H1 (cell line): ENCODE measurements around the gene KLHL26. TPM values are rescaled to one million over a fixed set of nuclear protein-coding genes. Genes with fewer than 3 reads are reported as not detected.

Experiments used
- CREB1 ChIP-seq: IDR thresholded peaks from 2 replicates; pipeline ENCODE4 v1.6.1; 2012; ENCODE audit warnings: inconsistent platforms
- KDM5A ChIP-seq: fragments of 200-600 bp; IDR thresholded peaks from 2 replicates; pipeline ENCODE4 v1.7.1; 2012; ENCODE audit warnings: mild to moderate bottlenecking, low read length, inconsistent platforms, mixed read lengths
- MAFK ChIP-seq: IDR thresholded peaks from 2 replicates; pipeline ENCODE4 v1.6.1; 2012; ENCODE audit warnings: low read depth, mild to moderate bottlenecking, improper control_type of control experiment, low read length
- NANOG ChIP-seq: IDR thresholded peaks from 2 replicates; pipeline ENCODE4 v1.6.1; 2011; ENCODE audit warnings: low read length, low read depth, mild to moderate bottlenecking, inconsistent platforms; ENCODE audit not compliant: insufficient read depth, poor library complexity, severe bottlenecking
- NRF1 ChIP-seq: IDR thresholded peaks from 2 replicates; pipeline ENCODE4 v1.6.1; 2011; ENCODE audit warnings: mild to moderate bottlenecking, low read depth, low read length, improper control_type of control experiment
- SAP30 ChIP-seq: fragments of 300-600 bp; sonication (generic); IDR thresholded peaks from 2 replicates; pipeline ENCODE4 v1.7.1; 2012; ENCODE audit warnings: low read length, moderate library complexity, mild to moderate bottlenecking, inconsistent platforms; ENCODE audit not compliant: insufficient read depth, insufficient replicate concordance
- SP2 ChIP-seq: IDR thresholded peaks from 2 replicates; pipeline ENCODE4 v1.6.1; 2012; ENCODE audit warnings: mild to moderate bottlenecking, low read length, inconsistent platforms
- SRF ChIP-seq: IDR thresholded peaks from 2 replicates; pipeline ENCODE4 v1.6.1; 2011; ENCODE audit warnings: mild to moderate bottlenecking, low read depth, low read length, moderate library complexity
- TAF7 ChIP-seq: optimal IDR thresholded peaks from 2 replicates; pipeline ENCODE3; 2011; ENCODE audit warnings: low read depth, mild to moderate bottlenecking, inconsistent platforms, low read length, moderate library complexity, borderline replicate concordance
- polyA plus RNA-seq, 7 experiments: library from polyadenylated mRNA; depleted of rRNA in 3 of 7; stranded (reverse) in 5 of 7; unstranded in 2 of 7; fragments of >200 nt in 5 of 7; fragments of 200-250 nt in 2 of 7; gene quantifications; 1 replicate in 5 of 7; 2 replicates in 1 of 7; 4 replicates in 1 of 7; pipeline versions ENCODE4 v1.2.1 to v1.2.3, GENCODE V29; 2011 to 2013; ENCODE audit warnings: missing spikeins in 2 of 7, mixed read lengths in 2 of 7
- total RNA-seq: library from RNA; stranded (reverse); fragmentation: NEBNext Ultra II Directional; extraction: Animal tissue kit (Norgen Biotek cat#: 25700); gene quantifications from 2 replicates; pipeline ENCODE4 v1.2.1, GENCODE V29; 2021
- TF ChIP-seq, protein P1 (sequence below): fragments of 300-600 bp; sonication (generic); IDR thresholded peaks from 2 replicates; pipeline ENCODE4 v1.7.1; 2012; ENCODE audit warnings: low read length, moderate library complexity, mild to moderate bottlenecking, inconsistent platforms; ENCODE audit not compliant: insufficient replicate concordance
- TF ChIP-seq, protein P2 (sequence below): IDR thresholded peaks from 2 replicates; pipeline ENCODE4 v1.6.1; 2012; ENCODE audit warnings: inconsistent platforms

KLHL26 gene
- total and polyA plus RNA-seq, 2 of the 8 experiments (the other 6 are each of a cell fraction or from before 2014, with no cell fraction given), result 2.2 to 8.8 TPM

DNA sequence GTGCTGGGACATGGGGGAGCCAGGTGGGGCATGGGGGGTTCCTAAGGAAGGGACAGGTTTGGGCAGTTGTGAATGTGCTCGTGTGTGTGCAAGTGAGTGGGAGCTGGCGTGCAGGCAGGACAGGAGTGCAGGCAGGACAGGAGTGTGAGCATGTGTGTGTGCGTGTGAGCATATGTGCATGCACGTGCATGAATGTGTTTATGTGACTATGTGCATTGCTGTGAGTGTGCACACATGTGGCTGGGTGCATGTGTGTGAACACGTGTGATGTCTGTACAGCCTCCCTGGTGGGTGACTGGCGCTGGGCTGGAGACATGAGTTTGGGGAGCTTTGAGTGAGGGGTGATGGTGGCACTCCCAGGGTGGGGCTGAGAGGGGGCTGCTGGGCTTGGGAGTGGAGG is 80.0 kb downstream of the KLHL26 start (continued):
- TF ChIP-seq, protein P1, sequence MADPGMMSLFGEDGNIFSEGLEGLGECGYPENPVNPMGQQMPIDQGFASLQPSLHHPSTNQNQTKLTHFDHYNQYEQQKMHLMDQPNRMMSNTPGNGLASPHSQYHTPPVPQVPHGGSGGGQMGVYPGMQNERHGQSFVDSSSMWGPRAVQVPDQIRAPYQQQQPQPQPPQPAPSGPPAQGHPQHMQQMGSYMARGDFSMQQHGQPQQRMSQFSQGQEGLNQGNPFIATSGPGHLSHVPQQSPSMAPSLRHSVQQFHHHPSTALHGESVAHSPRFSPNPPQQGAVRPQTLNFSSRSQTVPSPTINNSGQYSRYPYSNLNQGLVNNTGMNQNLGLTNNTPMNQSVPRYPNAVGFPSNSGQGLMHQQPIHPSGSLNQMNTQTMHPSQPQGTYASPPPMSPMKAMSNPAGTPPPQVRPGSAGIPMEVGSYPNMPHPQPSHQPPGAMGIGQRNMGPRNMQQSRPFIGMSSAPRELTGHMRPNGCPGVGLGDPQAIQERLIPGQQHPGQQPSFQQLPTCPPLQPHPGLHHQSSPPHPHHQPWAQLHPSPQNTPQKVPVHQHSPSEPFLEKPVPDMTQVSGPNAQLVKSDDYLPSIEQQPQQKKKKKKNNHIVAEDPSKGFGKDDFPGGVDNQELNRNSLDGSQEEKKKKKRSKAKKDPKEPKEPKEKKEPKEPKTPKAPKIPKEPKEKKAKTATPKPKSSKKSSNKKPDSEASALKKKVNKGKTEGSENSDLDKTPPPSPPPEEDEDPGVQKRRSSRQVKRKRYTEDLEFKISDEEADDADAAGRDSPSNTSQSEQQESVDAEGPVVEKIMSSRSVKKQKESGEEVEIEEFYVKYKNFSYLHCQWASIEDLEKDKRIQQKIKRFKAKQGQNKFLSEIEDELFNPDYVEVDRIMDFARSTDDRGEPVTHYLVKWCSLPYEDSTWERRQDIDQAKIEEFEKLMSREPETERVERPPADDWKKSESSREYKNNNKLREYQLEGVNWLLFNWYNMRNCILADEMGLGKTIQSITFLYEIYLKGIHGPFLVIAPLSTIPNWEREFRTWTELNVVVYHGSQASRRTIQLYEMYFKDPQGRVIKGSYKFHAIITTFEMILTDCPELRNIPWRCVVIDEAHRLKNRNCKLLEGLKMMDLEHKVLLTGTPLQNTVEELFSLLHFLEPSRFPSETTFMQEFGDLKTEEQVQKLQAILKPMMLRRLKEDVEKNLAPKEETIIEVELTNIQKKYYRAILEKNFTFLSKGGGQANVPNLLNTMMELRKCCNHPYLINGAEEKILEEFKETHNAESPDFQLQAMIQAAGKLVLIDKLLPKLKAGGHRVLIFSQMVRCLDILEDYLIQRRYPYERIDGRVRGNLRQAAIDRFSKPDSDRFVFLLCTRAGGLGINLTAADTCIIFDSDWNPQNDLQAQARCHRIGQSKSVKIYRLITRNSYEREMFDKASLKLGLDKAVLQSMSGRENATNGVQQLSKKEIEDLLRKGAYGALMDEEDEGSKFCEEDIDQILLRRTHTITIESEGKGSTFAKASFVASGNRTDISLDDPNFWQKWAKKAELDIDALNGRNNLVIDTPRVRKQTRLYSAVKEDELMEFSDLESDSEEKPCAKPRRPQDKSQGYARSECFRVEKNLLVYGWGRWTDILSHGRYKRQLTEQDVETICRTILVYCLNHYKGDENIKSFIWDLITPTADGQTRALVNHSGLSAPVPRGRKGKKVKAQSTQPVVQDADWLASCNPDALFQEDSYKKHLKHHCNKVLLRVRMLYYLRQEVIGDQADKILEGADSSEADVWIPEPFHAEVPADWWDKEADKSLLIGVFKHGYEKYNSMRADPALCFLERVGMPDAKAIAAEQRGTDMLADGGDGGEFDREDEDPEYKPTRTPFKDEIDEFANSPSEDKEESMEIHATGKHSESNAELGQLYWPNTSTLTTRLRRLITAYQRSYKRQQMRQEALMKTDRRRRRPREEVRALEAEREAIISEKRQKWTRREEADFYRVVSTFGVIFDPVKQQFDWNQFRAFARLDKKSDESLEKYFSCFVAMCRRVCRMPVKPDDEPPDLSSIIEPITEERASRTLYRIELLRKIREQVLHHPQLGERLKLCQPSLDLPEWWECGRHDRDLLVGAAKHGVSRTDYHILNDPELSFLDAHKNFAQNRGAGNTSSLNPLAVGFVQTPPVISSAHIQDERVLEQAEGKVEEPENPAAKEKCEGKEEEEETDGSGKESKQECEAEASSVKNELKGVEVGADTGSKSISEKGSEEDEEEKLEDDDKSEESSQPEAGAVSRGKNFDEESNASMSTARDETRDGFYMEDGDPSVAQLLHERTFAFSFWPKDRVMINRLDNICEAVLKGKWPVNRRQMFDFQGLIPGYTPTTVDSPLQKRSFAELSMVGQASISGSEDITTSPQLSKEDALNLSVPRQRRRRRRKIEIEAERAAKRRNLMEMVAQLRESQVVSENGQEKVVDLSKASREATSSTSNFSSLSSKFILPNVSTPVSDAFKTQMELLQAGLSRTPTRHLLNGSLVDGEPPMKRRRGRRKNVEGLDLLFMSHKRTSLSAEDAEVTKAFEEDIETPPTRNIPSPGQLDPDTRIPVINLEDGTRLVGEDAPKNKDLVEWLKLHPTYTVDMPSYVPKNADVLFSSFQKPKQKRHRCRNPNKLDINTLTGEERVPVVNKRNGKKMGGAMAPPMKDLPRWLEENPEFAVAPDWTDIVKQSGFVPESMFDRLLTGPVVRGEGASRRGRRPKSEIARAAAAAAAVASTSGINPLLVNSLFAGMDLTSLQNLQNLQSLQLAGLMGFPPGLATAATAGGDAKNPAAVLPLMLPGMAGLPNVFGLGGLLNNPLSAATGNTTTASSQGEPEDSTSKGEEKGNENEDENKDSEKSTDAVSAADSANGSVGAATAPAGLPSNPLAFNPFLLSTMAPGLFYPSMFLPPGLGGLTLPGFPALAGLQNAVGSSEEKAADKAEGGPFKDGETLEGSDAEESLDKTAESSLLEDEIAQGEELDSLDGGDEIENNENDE, result no peak
- no peak for TF ChIP-seq NRF1
- no peak for TF ChIP-seq KDM5A
- TF ChIP-seq NANOG, result no peak
- TF ChIP-seq MAFK, result no peak
- no peak for TF ChIP-seq SP2
- no peak for TF ChIP-seq TAF7
- TF ChIP-seq, protein P2, sequence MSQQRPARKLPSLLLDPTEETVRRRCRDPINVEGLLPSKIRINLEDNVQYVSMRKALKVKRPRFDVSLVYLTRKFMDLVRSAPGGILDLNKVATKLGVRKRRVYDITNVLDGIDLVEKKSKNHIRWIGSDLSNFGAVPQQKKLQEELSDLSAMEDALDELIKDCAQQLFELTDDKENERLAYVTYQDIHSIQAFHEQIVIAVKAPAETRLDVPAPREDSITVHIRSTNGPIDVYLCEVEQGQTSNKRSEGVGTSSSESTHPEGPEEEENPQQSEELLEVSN, result no peak
- no peak for TF ChIP-seq CREB1
- no peak for TF ChIP-seq SAP30
- TF ChIP-seq SRF, result no peak
